T-helper 9 cell (primary cell): Measurements from ENCODE around the gene STK16.
"Not testable (repeated sequence)": the region's sequence is repeated elsewhere in the genome, so short reads cannot be mapped to it uniquely, and the experiment has no call there.

Experiments
- DNase-seq: peaks from one replicate; pipeline ENCODE4 v3.0.0-alpha.2; 2020

Gene STK16

GRCh38 chr2:219246559-219246958 is 1.3 kb downstream of the STK16 start:
- DNase-seq: no peak

- peak; percentile 44 for DNase-seq
Observed at GRCh38 chr2:219247678-219248642, 2.7 kb downstream of the STK16 start.

GRCh38 chr2:219248845-219249202 is 3.5 kb downstream of the STK16 start:
- no peak for DNase-seq

- peak; percentile 36 for DNase-seq
Observed at GRCh38 chr2:219249203-219249980, 4.1 kb downstream of the STK16 start.

GRCh38 chr2:219250049-219250781 is 4.9 kb downstream of the STK16 start:
- no peak for DNase-seq

GRCh38 chr2:219251656-219252055 is 6.4 kb downstream of the STK16 start:
- no peak for DNase-seq

GRCh38 chr2:219252084-219252483 is 6.8 kb downstream of the STK16 start:
- no peak for DNase-seq

- peak; percentile 25 for DNase-seq
Observed at GRCh38 chr2:219252570-219252899, 7.3 kb downstream of the STK16 start.

- peak; percentile 38 for DNase-seq
Observed at GRCh38 chr2:219252900-219253752, 7.8 kb downstream of the STK16 start, which contains the start of gene TUBA4B. Gene TUBA4B (plus strand): TSS chr2:219253243. CDS start chr2:219253408, 165 bp downstream.

GRCh38 chr2:219253753-219254589 is 8.7 kb downstream of the STK16 start, which contains the start of gene TUBA4A:
Gene TUBA4A (minus strand): TSS chr2:219253918. CDS start chr2:219253858, 60 bp downstream.
- peak; percentile 91 for DNase-seq

GRCh38 chr2:219254590-219255201 is 9.4 kb downstream of the STK16 start:
- peak; percentile 27 for DNase-seq

GRCh38 chr2:219258942-219259341 is 13.7 kb downstream of the STK16 start:
- DNase-seq: not testable (repeated sequence)

GRCh38 chr2:219261024-219261855 is 16.0 kb downstream of the STK16 start:
- DNase-seq: no peak

GRCh38 chr2:219266232-219266631 is 21.0 kb downstream of the STK16 start:
- no peak for DNase-seq

GRCh38 chr2:219266886-219267285 is 21.6 kb downstream of the STK16 start:
- DNase-seq: no peak

GRCh38 chr2:219268294-219268693 is 23.0 kb downstream of the STK16 start:
- no peak for DNase-seq

- DNase-seq: no peak
Observed at GRCh38 chr2:219269362-219270054, 24.2 kb downstream of the STK16 start.

- no peak for DNase-seq
Observed at GRCh38 chr2:219270055-219270372, 24.7 kb downstream of the STK16 start.

- DNase-seq: no peak
Observed at GRCh38 chr2:219271021-219271420, 25.7 kb downstream of the STK16 start.
